Choroid plexus epithelial cell (primary cell): ENCODE results near the gene LCP2.

Source experiments
- DNase-seq: peaks from one replicate; pipeline ENCODE4 v3.0.0-alpha.2; 2010; ENCODE audit warnings: low read depth
- H3K4me3 ChIP-seq: 2 replicates; pipeline ENCODE4 v1.5.1; 2011; ENCODE audit warnings: low read depth, mild to moderate bottlenecking, control low read depth, low read length, moderate library complexity
- TF ChIP-seq, protein P1 (sequence below): conservative IDR thresholded peaks from 2 replicates; pipeline ENCODE4 v1.5.1; 2011; ENCODE audit warnings: low read depth, mild to moderate bottlenecking, control low read depth, inconsistent platforms, low read length, moderate library complexity

Gene LCP2

DNA sequence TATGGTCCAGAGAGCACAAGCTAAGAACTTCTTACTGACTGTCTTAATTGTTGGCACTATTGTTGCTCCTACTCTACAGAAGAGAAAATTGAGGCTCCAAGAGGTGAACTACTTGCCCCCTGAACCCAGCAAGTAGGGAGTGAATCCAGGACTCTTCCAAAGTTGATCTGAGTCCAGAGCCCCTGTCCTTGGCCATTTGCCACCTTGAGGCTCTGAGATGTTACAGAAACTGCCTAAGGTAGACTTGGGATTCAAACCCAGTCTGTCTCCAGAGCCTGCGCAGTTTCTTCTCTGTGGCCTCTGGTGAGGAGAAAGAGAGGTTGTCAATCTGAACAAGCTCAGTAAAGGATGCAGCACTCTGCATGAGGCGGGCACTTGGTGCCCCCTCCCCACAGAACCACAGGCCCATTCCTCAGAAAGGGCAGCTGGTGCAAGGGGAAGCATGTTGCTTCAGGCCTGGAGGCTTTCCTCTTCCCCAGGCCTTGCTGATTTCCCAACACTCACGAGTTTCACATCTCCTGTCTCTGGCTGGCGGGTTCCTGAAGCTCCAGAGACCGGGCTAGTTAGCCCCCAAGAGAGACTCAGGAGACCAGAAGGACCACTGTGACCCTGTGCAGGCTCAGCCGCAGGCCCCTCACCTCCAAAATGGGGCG is 2.9 kb upstream of the LCP2 start:
- TF ChIP-seq, protein P1, sequence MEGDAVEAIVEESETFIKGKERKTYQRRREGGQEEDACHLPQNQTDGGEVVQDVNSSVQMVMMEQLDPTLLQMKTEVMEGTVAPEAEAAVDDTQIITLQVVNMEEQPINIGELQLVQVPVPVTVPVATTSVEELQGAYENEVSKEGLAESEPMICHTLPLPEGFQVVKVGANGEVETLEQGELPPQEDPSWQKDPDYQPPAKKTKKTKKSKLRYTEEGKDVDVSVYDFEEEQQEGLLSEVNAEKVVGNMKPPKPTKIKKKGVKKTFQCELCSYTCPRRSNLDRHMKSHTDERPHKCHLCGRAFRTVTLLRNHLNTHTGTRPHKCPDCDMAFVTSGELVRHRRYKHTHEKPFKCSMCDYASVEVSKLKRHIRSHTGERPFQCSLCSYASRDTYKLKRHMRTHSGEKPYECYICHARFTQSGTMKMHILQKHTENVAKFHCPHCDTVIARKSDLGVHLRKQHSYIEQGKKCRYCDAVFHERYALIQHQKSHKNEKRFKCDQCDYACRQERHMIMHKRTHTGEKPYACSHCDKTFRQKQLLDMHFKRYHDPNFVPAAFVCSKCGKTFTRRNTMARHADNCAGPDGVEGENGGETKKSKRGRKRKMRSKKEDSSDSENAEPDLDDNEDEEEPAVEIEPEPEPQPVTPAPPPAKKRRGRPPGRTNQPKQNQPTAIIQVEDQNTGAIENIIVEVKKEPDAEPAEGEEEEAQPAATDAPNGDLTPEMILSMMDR, result no peak
- no peak for DNase-seq
- H3K4me3 ChIP-seq, result no peak overlapping the region

DNA sequence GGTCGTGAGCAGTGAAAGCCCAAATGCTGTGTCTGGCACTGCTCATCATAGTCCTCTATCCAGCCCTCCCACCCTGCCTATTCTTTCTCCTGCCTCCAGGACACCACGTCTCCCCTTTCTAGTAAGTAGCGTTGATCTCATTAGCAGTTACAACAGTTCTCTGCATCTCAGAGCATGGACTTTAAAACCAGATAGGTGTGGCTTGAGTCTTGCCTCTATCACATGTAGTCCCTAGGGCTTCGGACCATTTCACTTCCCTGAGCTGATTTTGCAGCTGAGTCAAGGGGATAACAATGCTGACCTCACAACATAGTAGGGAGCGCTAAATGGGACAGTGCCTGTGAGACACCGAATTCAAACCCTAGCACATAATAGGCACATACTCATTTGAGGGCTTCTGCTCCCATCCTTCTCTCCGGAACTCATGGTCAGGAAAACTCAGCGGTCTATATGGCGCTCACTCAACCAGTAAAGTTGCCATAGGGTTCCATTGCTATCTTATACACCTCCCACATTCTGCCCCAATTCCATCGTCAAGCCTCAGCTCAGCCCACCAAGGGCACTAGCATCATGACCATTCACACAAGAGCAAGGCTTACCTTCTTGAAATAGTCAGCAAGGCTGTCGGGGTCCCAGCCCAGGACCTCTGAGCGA is 515 bp downstream of the LCP2 start:
- TF ChIP-seq, protein P1, result no peak
- no peak for DNase-seq
- no peak overlapping the region for H3K4me3 ChIP-seq

DNA sequence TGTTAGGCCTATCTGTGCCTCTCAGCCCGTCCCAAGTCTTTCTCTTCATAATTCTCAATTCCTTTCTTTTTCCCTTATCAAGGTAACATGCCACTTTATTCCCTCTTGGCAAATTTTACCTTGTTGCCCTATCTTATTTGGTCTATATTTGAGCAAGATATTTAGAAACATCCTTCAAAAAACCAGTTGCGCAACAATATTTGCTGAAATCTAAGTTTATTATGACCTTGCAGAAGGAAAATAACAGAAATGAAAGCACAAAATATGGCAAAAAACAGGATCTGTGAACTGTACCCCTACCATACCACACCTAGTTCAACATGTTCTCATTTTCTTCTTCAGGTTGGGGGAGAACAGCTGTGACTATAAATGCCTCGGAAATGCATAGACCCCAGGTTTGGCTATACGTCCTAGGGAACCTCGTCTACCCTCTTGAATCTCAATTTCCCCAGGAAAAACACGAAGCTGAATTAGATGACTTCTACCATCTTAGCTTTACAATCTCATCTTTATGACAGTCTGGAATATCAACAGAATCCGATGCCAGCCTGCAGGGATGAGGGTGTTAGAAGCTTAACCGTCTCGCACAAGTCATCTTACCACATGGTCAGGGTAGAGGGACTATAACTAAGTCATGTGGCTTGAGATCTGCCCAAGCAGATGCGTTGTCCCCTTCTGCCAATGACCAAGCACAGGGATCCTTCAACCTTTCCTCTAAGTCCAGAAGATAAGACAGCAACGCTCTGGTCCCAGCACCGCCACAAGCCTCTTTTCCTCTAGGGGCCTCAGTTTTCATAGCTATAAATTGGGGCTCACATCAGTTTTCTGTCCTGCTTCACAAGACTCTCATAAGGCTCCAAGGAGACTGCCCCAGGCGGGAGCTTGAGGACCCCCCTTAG is 1.3 kb downstream of the LCP2 start:
- no peak for DNase-seq
- H3K4me3 ChIP-seq, result no peak overlapping the region
- TF ChIP-seq, protein P1, result no peak

DNA sequence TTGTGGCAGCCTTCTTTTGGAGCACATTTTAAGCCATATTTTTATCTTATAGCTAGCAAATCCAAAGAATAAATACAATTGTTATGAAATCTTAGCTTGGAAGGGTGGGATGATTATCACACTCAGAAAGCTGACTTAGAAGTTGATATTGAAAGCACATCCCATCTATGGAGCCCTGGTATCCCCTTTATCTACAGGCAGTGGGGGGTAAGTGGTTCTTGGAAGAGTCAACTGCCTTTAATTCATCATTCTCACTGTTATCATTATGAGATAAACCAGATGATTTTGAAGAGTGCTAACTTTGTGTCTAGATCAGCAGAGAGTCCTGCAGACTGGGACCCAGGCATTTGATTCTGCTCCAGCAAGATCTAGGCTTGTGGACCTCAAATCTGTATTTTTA is 3.0 kb downstream of the LCP2 start:
- H3K4me3 ChIP-seq, result no peak overlapping the region
- DNase-seq, result no peak
- TF ChIP-seq, protein P1, result no peak

DNA sequence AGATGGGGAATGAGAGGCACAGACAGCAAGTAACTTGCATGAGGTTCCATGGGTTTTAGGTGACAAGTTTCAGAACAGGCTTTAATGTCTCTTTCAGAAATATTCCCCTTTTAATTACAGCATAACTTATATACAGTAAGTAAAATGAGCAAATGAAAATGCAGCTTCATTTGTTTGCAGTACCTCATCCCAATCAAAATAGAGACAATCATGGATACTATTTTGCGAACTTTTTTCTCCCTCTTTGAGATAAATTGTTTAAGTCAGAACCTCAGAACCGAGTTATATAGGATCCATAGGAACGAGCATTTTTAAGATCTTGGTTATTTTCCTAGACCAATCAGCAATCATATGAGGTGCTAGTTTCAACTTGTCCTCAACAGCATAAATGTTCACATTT is 3.5 kb downstream of the LCP2 start:
- TF ChIP-seq, protein P1, result no peak
- no peak overlapping the region for H3K4me3 ChIP-seq
- no peak for DNase-seq

DNA sequence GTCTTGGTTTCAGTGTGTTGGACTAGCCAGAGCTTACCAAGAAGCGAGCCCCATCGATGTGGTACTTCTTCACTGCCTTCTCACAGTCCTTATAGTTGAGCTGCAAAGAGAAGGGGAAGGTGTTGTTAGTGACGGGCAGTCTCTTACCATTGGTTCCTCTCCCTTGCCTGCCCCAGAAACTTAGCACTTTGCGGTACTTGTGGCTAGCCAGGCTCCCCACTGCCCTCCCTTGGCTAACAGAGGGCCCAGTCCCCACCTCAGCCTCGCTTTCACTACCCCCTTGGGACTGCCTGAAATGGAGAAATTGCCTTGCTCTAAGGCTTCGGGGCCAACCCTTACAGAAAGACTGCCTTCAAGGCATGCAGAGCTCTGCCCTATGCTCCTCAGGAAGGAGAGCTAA is 4.3 kb downstream of the LCP2 start:
- no peak for DNase-seq
- H3K4me3 ChIP-seq, result no peak overlapping the region
- TF ChIP-seq, protein P1, result no peak
